NB4 (cell line): ENCODE data around the gene CCT3.

Experiments
- CTCF ChIP-seq: IDR thresholded peaks from one replicate; pipeline ENCODE4 v1.5.1; 2012; ENCODE audit warnings: low read depth, low read length
- MAX ChIP-seq: IDR thresholded peaks from 2 replicates; pipeline ENCODE4 v1.6.1; 2011; ENCODE audit warnings: low read depth, low read length

- TF ChIP-seq CTCF (no peak), MAX (no peak)
Observed at GRCh38 chr1:156316909-156317308, 21.2 kb downstream of the CCT3 start.
